K562 (cell line): ENCODE measurements around the gene PRKCSH. TPM values are rescaled to one million over a fixed set of nuclear protein-coding genes. Genes with fewer than 3 reads are reported as not detected.
A peak's percentile ranks its signal among the peaks of the same experiment; 100 is the strongest.

Experiments used
- ETS1 ChIP-seq: conservative IDR thresholded peaks from 2 replicates; pipeline ENCODE4 v1.6.1; 2011; ENCODE audit warnings: low read depth, mild to moderate bottlenecking, low read length; ENCODE audit not compliant: control insufficient read depth
- FOXA3 ChIP-seq, 2 experiments: fragments of 450-650 bp in 1 of 2; sonication (generic) in 1 of 2; formaldehyde crosslinking; IDR thresholded peaks in 1 of 2; conservative IDR thresholded peaks in 1 of 2; 2 replicates each; pipeline versions ENCODE4 v1.4.0 to v1.8.0; 2020 to 2022; ENCODE audit warnings: mild to moderate bottlenecking in 2 of 2, missing genetic modification reagents in 1 of 2
- GABPB1 ChIP-seq: sonication (generic); formaldehyde crosslinking; IDR thresholded peaks from 2 replicates; pipeline ENCODE4 v1.8.0; 2022; ENCODE audit warnings: mild to moderate bottlenecking, missing genetic modification reagents
- MAFG ChIP-seq: fragments of 450-650 bp; conservative IDR thresholded peaks from 2 replicates; pipeline ENCODE4 v1.6.1; 2016; ENCODE audit warnings: missing genetic modification characterization, missing compliant biosample characterization
- NRF1 ChIP-seq, 2 experiments: fragments of 450-650 bp; IDR thresholded peaks in 1 of 2; conservative IDR thresholded peaks in 1 of 2; 2 replicates each; pipeline ENCODE4 v1.6.1; 2014; ENCODE audit warnings: mild to moderate bottlenecking in 2 of 2
- RB1 ChIP-seq: fragments of 450-650 bp; IDR thresholded peaks from 2 replicates; pipeline ENCODE4 v1.6.1; 2017; ENCODE audit warnings: low read depth, mild to moderate bottlenecking
- SMAD4 ChIP-seq: fragments of 250-450 bp; sonication (Bioruptor Pico); conservative IDR thresholded peaks from 2 replicates; pipeline ENCODE4 v1.8.0; 2021; ENCODE audit warnings: inconsistent platforms, mild to moderate bottlenecking, moderate library complexity
- SNRNP70 ChIP-seq: fragments of 200-400 bp; formaldehyde crosslinking; optimal IDR thresholded peaks from 2 replicates; pipeline ENCODE3; 2017; ENCODE audit warnings: low read depth, low read length
- STAG1 ChIP-seq: sonication (generic); formaldehyde crosslinking; IDR thresholded peaks from 2 replicates; pipeline ENCODE4 v1.5.0; 2020; ENCODE audit warnings: missing genetic modification reagents, borderline replicate concordance
- TCF15 ChIP-seq: fragments of 250-450 bp; sonication (Bioruptor Pico); IDR thresholded peaks from 2 replicates; pipeline ENCODE4 v1.8.0; 2022; ENCODE audit warnings: moderate library complexity, mild to moderate bottlenecking, inconsistent platforms
- TCF7 ChIP-seq: sonication (generic); IDR thresholded peaks from 2 replicates; pipeline ENCODE4 v1.6.1; 2016; ENCODE audit warnings: antibody characterized with exemption, borderline replicate concordance
- TGIF2 ChIP-seq: sonication (generic); formaldehyde crosslinking; IDR thresholded peaks from 2 replicates; pipeline ENCODE4 v1.8.1; 2022; ENCODE audit warnings: mild to moderate bottlenecking, missing genetic modification reagents, moderate library complexity
- VEZF1 ChIP-seq: fragments of 200-800 bp; sonication (Bioruptor generic); IDR thresholded peaks from 2 replicates; pipeline ENCODE4 v1.6.1; 2017; ENCODE audit warnings: missing genetic modification characterization, missing compliant biosample characterization
- YY1 ChIP-seq, 3 experiments: IDR thresholded peaks; 2 replicates each; pipeline ENCODE4 v1.6.1; 2011; ENCODE audit warnings: low read length in 2 of 3, mild to moderate bottlenecking in 2 of 3, moderate library complexity in 2 of 3, borderline replicate concordance in 1 of 3, control low read depth in 1 of 3, low read depth in 1 of 3; ENCODE audit not compliant: insufficient read depth in 3 of 3, insufficient replicate concordance in 2 of 3, control insufficient read depth in 1 of 3, insufficient read length in 1 of 3; ENCODE audit errors: extremely low read depth in 1 of 3
- ZNF589 ChIP-seq: fragments of 200-800 bp; sonication (Bioruptor generic); IDR thresholded peaks from 2 replicates; pipeline ENCODE4 v1.6.1; 2016; ENCODE audit warnings: low read depth, missing genetic modification characterization, missing compliant biosample characterization
- ZNF668 ChIP-seq: fragments of 250-450 bp; sonication (Bioruptor Pico); IDR thresholded peaks from 2 replicates; pipeline ENCODE4 v1.8.0; 2022; ENCODE audit warnings: mild to moderate bottlenecking, inconsistent platforms
- polyA plus RNA-seq, 8 experiments: library from polyadenylated mRNA; depleted of rRNA in 4 of 8; stranded (reverse) in 5 of 8; unstranded in 3 of 8; fragments of >200 nt; fragmentation: Nextera tagmentation in 2 of 8; fragmentation: Illumina TruSeq in 1 of 8; extraction: Ambion mirVana in 2 of 8; extraction: Trizol in 1 of 8; gene quantifications; 2 replicates each; pipeline versions ENCODE4 v1.2.1 to v1.2.3, GENCODE V29; 2011 to 2014; ENCODE audit warnings: inconsistent platforms in 1 of 8, missing spikeins in 1 of 8
- total RNA-seq, 7 experiments: library from RNA; depleted of rRNA in 6 of 7; stranded (reverse); fragments of >200 nt in 6 of 7; fragmentation: Illumina TruSeq in 2 of 7; extraction: Trizol in 2 of 7; gene quantifications; 2 replicates each; pipeline versions ENCODE4 v1.2.1 to v1.2.3, GENCODE V29; 2011 to 2021; ENCODE audit warnings: low replicate concordance in 1 of 7
- TF ChIP-seq, protein P1 (sequence below): fragments of 450-650 bp; IDR thresholded peaks from 2 replicates; pipeline ENCODE4 v1.6.1; 2016
- TF ChIP-seq, protein P2 (sequence below), 2 experiments: fragments of 200-800 bp in 1 of 2; sonication (Bioruptor generic) in 1 of 2; sonication (generic) in 1 of 2; formaldehyde crosslinking in 1 of 2; IDR thresholded peaks in 1 of 2; conservative IDR thresholded peaks in 1 of 2; 2 replicates each; pipeline versions ENCODE4 v1.5.0 to v1.6.1; 2016 to 2020; ENCODE audit warnings: missing compliant biosample characterization in 1 of 2, missing genetic modification characterization in 1 of 2, missing genetic modification reagents in 1 of 2

PRKCSH gene
- total and polyA plus RNA-seq, 9 of the 15 experiments (the other 6 are each of a cell fraction or from before 2014, with no cell fraction given): 2.3 to 297 (median 48.1) TPM

- TF ChIP-seq ZNF589 (CRISPR knock-in tag) (peak; percentile 53; the same call in 1 of the 2 replicates), SMAD4 (CRISPR knock-in tag) (peak; percentile 36; the same call in 1 of the 2 replicates), TCF15 (CRISPR knock-in tag) (no peak), SNRNP70 (no peak), NRF1 (conservative IDR thresholded peaks at IDR 0.05 in 1 of 2, IDR thresholded peaks at IDR 0.05 in 1 of 2) (peak; percentile 64 to 68; a peak in 3 of 4 replicates), YY1 (IDR thresholded peaks at IDR 0.05; ENCODE audit: borderline replicate concordance in 1 of 3, control insufficient read depth in 1 of 3, extremely low read depth in 1 of 3, insufficient read depth in 3 of 3, insufficient read length in 1 of 3, insufficient replicate concordance in 2 of 3, low read depth in 1 of 3, low read length in 2 of 3) (peak in 1 of 3 experiments; percentile 46), TGIF2 (CRISPR knock-in tag) (0 out of 2 replicates have a peak, but pooled peaks have one; percentile 65), STAG1 (peak; percentile 39; the same call in 1 of the 2 replicates), MAFG (no peak), GABPB1 (peak; percentile 53), TCF7 (no peak), FOXA3 (CRISPR knock-in tag; conservative IDR thresholded peaks at IDR 0.05 in 1 of 2, IDR thresholded peaks at IDR 0.05 in 1 of 2) (no peak), RB1 (peak; percentile 78), VEZF1 (peak; percentile 85), ZNF668 (no peak), ETS1 (peak; percentile 88; the same call in 1 of the 2 replicates)
- TF ChIP-seq, protein P1, sequence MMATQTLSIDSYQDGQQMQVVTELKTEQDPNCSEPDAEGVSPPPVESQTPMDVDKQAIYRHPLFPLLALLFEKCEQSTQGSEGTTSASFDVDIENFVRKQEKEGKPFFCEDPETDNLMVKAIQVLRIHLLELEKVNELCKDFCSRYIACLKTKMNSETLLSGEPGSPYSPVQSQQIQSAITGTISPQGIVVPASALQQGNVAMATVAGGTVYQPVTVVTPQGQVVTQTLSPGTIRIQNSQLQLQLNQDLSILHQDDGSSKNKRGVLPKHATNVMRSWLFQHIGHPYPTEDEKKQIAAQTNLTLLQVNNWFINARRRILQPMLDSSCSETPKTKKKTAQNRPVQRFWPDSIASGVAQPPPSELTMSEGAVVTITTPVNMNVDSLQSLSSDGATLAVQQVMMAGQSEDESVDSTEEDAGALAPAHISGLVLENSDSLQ: peak; percentile 57; the same call in 1 of the 2 replicates
- TF ChIP-seq, protein P2, sequence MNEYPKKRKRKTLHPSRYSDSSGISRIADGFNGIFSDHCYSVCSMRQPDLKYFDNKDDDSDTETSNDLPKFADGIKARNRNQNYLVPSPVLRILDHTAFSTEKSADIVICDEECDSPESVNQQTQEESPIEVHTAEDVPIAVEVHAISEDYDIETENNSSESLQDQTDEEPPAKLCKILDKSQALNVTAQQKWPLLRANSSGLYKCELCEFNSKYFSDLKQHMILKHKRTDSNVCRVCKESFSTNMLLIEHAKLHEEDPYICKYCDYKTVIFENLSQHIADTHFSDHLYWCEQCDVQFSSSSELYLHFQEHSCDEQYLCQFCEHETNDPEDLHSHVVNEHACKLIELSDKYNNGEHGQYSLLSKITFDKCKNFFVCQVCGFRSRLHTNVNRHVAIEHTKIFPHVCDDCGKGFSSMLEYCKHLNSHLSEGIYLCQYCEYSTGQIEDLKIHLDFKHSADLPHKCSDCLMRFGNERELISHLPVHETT (CRISPR knock-in tag; conservative IDR thresholded peaks at IDR 0.05 in 1 of 2, IDR thresholded peaks at IDR 0.05 in 1 of 2): no peak; a peak in 1 of 4 replicates
These were observed 43.9 kb downstream of the PRKCSH start (continued) for GRCh38 chr19:11479090-11479897.
